K562 (cell line): Measurements from ENCODE around the gene HOXB8. TPM values are rescaled to one million over a fixed set of nuclear protein-coding genes. Genes with fewer than 3 reads are reported as not detected.

Experiments
- ATAC-seq: fragments of 200-7000 bp; cut with Tn5 transposase; 3 replicates; pipeline ENCODE4 v1.9.1; 2020; ENCODE audit warnings: moderate library complexity
- BruUV-seq: library from RNA; stranded (reverse); fragments of 400-500 nt; replicated peaks from 2 replicates; lab custom pipeline; 2021; lab: Mats Ljungman, UMichigan
- CTCF ChIA-PET: fragments of 300-600 bp; formaldehyde crosslinking; extraction: SDS; loops from one replicate; lab custom pipeline; 2021; ENCODE audit warnings: low intra/inter-chr PET ratio; lab: Yijun Ruan, JAX
- POLR2A ChIA-PET: fragments of 300-600, 350-650 bp; sonication (Branson Sonifier 250); formaldehyde crosslinking; extraction: SDS; loops from one replicate; lab custom pipeline; 2021; ENCODE audit warnings: antibody characterized with exemption, inconsistent platforms; lab: Yijun Ruan, JAX
- DNase-seq, 4 experiments: peaks; one replicate each; pipeline versions ENCODE4 v3.0.0 to v3.0.0-alpha.2; 2011 to 2018; ENCODE audit warnings: low spot score in 3 of 4, mixed read lengths in 3 of 4; ENCODE audit errors: extremely low read depth in 1 of 4
- FAIRE-seq: peaks from 2 replicates; lab custom pipeline; 2011; peaks lifted over from hg19 to GRCh38; lab: Jason Lieb, UNC
- H2AFZ ChIP-seq: 2 replicates; pipeline ENCODE4 v1.6.0; 2011; ENCODE audit warnings: low read depth, low read length, control low read depth, inconsistent platforms
- H3K27ac ChIP-seq: fragments of 200-600 bp; 3 replicates; pipeline ENCODE4 v1.8.0; 2011; ENCODE audit warnings: low read depth, mild to moderate bottlenecking, control low read depth, inconsistent platforms, low read length, moderate library complexity, mixed read lengths; ENCODE audit errors: extremely low read depth
- H3K27me3 ChIP-seq, 2 experiments: fragments of 300-600 bp in 1 of 2; 2 replicates in 1 of 2; 3 replicates in 1 of 2; pipeline versions ENCODE4 v1.6.0 to v1.8.0; 2011; ENCODE audit warnings: inconsistent platforms in 2 of 2, low read length in 2 of 2, mild to moderate bottlenecking in 1 of 2, mixed read lengths in 1 of 2, moderate library complexity in 1 of 2; ENCODE audit not compliant: control insufficient read depth in 2 of 2, insufficient read depth in 2 of 2
- H3K36me3 ChIP-seq: fragments of 300-600 bp; 3 replicates; pipeline ENCODE4 v1.8.0; 2011; ENCODE audit warnings: mild to moderate bottlenecking, low read length, inconsistent platforms; ENCODE audit not compliant: control insufficient read depth, insufficient read depth
- H3K4me1 ChIP-seq, 2 experiments: fragments of 200-600 bp in 1 of 2; replicated peaks in 1 of 2; 2 replicates in 1 of 2; 3 replicates in 1 of 2; pipeline versions ENCODE4 v1.5.1 to v1.8.0; 2011; ENCODE audit warnings: inconsistent platforms in 2 of 2, low read length in 2 of 2, mild to moderate bottlenecking in 1 of 2, mixed read lengths in 1 of 2, moderate library complexity in 1 of 2; ENCODE audit not compliant: control insufficient read depth in 2 of 2, insufficient read depth in 2 of 2
- H3K4me2 ChIP-seq: 2 replicates; pipeline ENCODE4 v1.6.1; 2011; ENCODE audit warnings: low read length, control low read depth, inconsistent platforms, mixed read lengths; ENCODE audit not compliant: insufficient read depth
- H3K4me3 ChIP-seq: fragments of 200-600 bp; sonication (generic), shearing (Covaris generic); 2 replicates; pipeline ENCODE4 v1.5.1; 2016; ENCODE audit warnings: control low read depth, inconsistent platforms
- H3K79me2 ChIP-seq: fragments of 200-600 bp; 3 replicates; pipeline ENCODE4 v1.8.0; 2011; ENCODE audit warnings: low read length, inconsistent platforms; ENCODE audit not compliant: control insufficient read depth, insufficient read depth
- H3K9ac ChIP-seq, 2 experiments: 2 replicates each; pipeline versions ENCODE4 v1.6.0 to v1.6.1; 2011; ENCODE audit warnings: low read depth in 2 of 2, low read length in 2 of 2, control low read depth in 1 of 2, inconsistent platforms in 1 of 2, mild to moderate bottlenecking in 1 of 2, mixed read lengths in 1 of 2; ENCODE audit not compliant: insufficient read depth in 1 of 2
- H3K9me1 ChIP-seq: one replicate; pipeline ENCODE4 v1.6.0; 2011; ENCODE audit warnings: inconsistent platforms, mild to moderate bottlenecking, low read length, moderate library complexity; ENCODE audit not compliant: control insufficient read depth, insufficient read depth
- H3K9me3 ChIP-seq: replicated peaks from 2 replicates; pipeline ENCODE4 v1.5.1; 2011; ENCODE audit warnings: low read depth, low read length, inconsistent platforms; ENCODE audit not compliant: control insufficient read depth, insufficient read depth
- H4K20me1 ChIP-seq: replicated peaks from 2 replicates; pipeline ENCODE4 v1.6.1; 2011; ENCODE audit warnings: low read length, inconsistent platforms, mixed read lengths; ENCODE audit not compliant: control insufficient read depth, insufficient read depth
- BRD4 ChIP-seq: fragments of 200-600 bp; sonication (generic); IDR thresholded peaks from 2 replicates; pipeline ENCODE4 v1.6.1; 2017; ENCODE audit warnings: inconsistent platforms
- CREB5 ChIP-seq: fragments of 250-450 bp; sonication (Bioruptor Pico); IDR thresholded peaks from 2 replicates; pipeline ENCODE4 v1.5.0; 2020; ENCODE audit warnings: mild to moderate bottlenecking
- CXXC5 ChIP-seq: fragments of 250-450 bp; sonication (Bioruptor Pico); IDR thresholded peaks from 2 replicates; pipeline ENCODE4 v1.8.0; 2022; ENCODE audit warnings: inconsistent platforms, mild to moderate bottlenecking, moderate library complexity
- DPF2 ChIP-seq: fragments of 450-650 bp; IDR thresholded peaks from 2 replicates; pipeline ENCODE4 v1.6.1; 2016
- E2F6 ChIP-seq, 2 experiments: IDR thresholded peaks; 2 replicates each; pipeline ENCODE4 v1.6.1; 2011; ENCODE audit warnings: borderline replicate concordance in 1 of 2, control low read depth in 1 of 2, low read depth in 1 of 2, low read length in 1 of 2, mild to moderate bottlenecking in 1 of 2, mixed read lengths in 1 of 2, moderate library complexity in 1 of 2; ENCODE audit not compliant: insufficient read depth in 1 of 2, insufficient read length in 1 of 2, poor library complexity in 1 of 2, severe bottlenecking in 1 of 2; ENCODE audit errors: extremely low read depth in 1 of 2
- HMGN3 ChIP-seq: IDR thresholded peaks from 2 replicates; pipeline ENCODE4 v1.6.1; 2011; ENCODE audit warnings: borderline replicate concordance, low read depth, mild to moderate bottlenecking, mixed read lengths, low read length; ENCODE audit not compliant: insufficient read length; ENCODE audit errors: extremely low read depth
- L3MBTL2 ChIP-seq: fragments of 450-650 bp; IDR thresholded peaks from 2 replicates; pipeline ENCODE4 v1.6.1; 2016; ENCODE audit warnings: mild to moderate bottlenecking, moderate library complexity
- MYC ChIP-seq, 2 experiments: fragments of 250-450 bp in 1 of 2; sonication (Bioruptor Pico) in 1 of 2; IDR thresholded peaks; 2 replicates each; pipeline versions ENCODE4 v1.5.1 to v1.6.1; 2012 to 2021; ENCODE audit warnings: low read depth in 2 of 2, borderline replicate concordance in 1 of 2, improper control_type of control experiment in 1 of 2, low read length in 1 of 2, mild to moderate bottlenecking in 1 of 2, moderate library complexity in 1 of 2
- PHB ChIP-seq: fragments of 250-450 bp; sonication (Bioruptor Pico); IDR thresholded peaks from 2 replicates; pipeline ENCODE4 v1.5.0; 2021
- TFAM ChIP-seq: fragments of 250-450 bp; sonication (Bioruptor Pico); conservative IDR thresholded peaks from 2 replicates; pipeline ENCODE4 v1.5.0; 2021; ENCODE audit warnings: mild to moderate bottlenecking, moderate library complexity
- U2AF2 ChIP-seq: fragments of 200-400 bp; formaldehyde crosslinking; optimal IDR thresholded peaks from 2 replicates; pipeline ENCODE3; 2017; ENCODE audit warnings: low read depth, mild to moderate bottlenecking, low read length
- ZNF143 ChIP-seq: sonication (generic); formaldehyde crosslinking; IDR thresholded peaks from 2 replicates; pipeline ENCODE4 v1.9.0; 2022; ENCODE audit warnings: mild to moderate bottlenecking, missing genetic modification reagents
- WGBS: fragments of 100-300 bp; shearing (Covaris generic); methylation state at CpG from one replicate; pipeline ENCODE4 v1.1.6; 2016; ENCODE audit warnings: low coverage, mixed read lengths; ENCODE audit not compliant: insufficient coverage; ENCODE audit errors: missing lambda C conversion rate; 5-methylcytosine and 5-hydroxymethylcytosine counted together
- in situ Hi-C: fragments of 300-500 bp; cut with MboI; formaldehyde crosslinking; loops from 4 replicates; pipeline ENCODE4 v1.15.0; 2018; ENCODE audit warnings: inconsistent platforms, mixed read lengths
- intact Hi-C: fragments of 100-400 bp; cut with micrococcal nuclease; formaldehyde crosslinking; loops from 2 replicates; pipeline ENCODE4 v1.14.2; 2022
- polyA plus RNA-seq, 8 experiments: library from polyadenylated mRNA; depleted of rRNA in 4 of 8; stranded (reverse) in 5 of 8; unstranded in 3 of 8; fragments of >200 nt; fragmentation: Nextera tagmentation in 2 of 8; fragmentation: Illumina TruSeq in 1 of 8; extraction: Ambion mirVana in 2 of 8; extraction: Trizol in 1 of 8; gene quantifications; 2 replicates each; pipeline versions ENCODE4 v1.2.1 to v1.2.3, GENCODE V29; 2011 to 2014; ENCODE audit warnings: inconsistent platforms in 1 of 8, missing spikeins in 1 of 8
- total RNA-seq, 7 experiments: library from RNA; depleted of rRNA in 6 of 7; stranded (reverse); fragments of >200 nt in 6 of 7; fragmentation: Illumina TruSeq in 2 of 7; extraction: Trizol in 2 of 7; gene quantifications; 2 replicates each; pipeline versions ENCODE4 v1.2.1 to v1.2.3, GENCODE V29; 2011 to 2021; ENCODE audit warnings: low replicate concordance in 1 of 7
- TF ChIP-seq, protein P1 (sequence below): fragments of 450-650 bp; formaldehyde crosslinking; IDR thresholded peaks from 2 replicates; pipeline ENCODE4 v1.4.0; 2020; ENCODE audit warnings: mild to moderate bottlenecking, moderate library complexity
- TF ChIP-seq, protein P2 (sequence below): fragments of 200-400 bp; formaldehyde crosslinking; IDR thresholded peaks from 2 replicates; pipeline ENCODE4 v1.6.1; 2017; ENCODE audit warnings: mild to moderate bottlenecking, low read depth, low read length, moderate library complexity

The HOXB8 gene
- total and polyA plus RNA-seq, 9 of the 15 experiments (the other 6 are each of a cell fraction or from before 2014, with no cell fraction given) = 0.52 to 23.8 (median 3.6) TPM

DNA sequence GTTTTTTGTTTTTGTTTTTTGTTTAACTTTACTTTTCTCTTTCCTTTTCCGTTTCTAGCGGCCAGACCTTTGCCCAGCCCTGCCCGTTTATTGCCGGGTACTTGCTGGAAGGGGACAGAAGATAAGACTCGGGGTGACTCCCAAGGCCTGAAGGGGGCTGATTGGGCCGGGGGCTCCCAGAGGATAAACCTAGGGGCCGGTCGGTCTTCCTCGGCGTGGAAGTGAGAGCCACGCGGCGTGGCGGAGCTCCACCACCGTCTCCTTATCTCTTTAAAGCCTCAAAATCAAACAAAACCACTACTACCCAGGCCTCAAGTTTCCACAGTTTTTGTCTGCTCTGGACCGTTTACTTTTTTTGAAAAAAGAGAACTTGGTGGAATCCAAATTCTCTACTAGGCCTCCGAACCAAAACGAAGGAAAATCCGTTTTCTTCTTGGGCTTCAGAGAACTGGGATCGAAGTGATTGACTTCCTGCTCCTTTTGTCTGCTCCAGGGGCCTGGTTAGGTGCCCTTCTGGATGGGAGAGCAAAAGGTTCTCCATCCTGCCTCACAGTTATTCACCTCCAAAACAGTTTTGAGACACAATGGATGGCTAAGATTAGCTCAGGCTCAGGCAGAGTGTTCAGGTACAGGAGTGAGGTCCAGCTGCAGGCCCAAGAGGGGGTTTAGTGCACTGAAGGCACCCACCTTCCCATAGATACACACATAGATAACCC, 19.6 kb upstream of the HOXB8 start:
- POLR2A ChIA-PET = interaction anchor here (0.6 to 3.8 kb wide), 3 partner anchors 9 to 157 kb away, joined by 3 to 43 read pairs (median 5); partner anchors contain the start of gene HOXB9
- intact Hi-C loops = no loop called here
- peak; percentile 2; the same call in 1 of the 2 replicates for TF ChIP-seq MYC (IDR thresholded peaks at IDR 0.05; ENCODE audit: low read depth, low read length)
- TF ChIP-seq MYC (CRISPR knock-in tag; IDR thresholded peaks at IDR 0.05; ENCODE audit: borderline replicate concordance, low read depth) = no peak
- TF ChIP-seq CREB5 (CRISPR knock-in tag) = no peak
- 0 out of 2 replicates have a peak, but pooled peaks have one; percentile 8 for TF ChIP-seq DPF2
- TF ChIP-seq, protein P1, sequence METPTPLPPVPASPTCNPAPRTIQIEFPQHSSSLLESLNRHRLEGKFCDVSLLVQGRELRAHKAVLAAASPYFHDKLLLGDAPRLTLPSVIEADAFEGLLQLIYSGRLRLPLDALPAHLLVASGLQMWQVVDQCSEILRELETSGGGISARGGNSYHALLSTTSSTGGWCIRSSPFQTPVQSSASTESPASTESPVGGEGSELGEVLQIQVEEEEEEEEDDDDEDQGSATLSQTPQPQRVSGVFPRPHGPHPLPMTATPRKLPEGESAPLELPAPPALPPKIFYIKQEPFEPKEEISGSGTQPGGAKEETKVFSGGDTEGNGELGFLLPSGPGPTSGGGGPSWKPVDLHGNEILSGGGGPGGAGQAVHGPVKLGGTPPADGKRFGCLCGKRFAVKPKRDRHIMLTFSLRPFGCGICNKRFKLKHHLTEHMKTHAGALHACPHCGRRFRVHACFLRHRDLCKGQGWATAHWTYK (CRISPR knock-in tag) = no peak
- TF ChIP-seq, protein P2, sequence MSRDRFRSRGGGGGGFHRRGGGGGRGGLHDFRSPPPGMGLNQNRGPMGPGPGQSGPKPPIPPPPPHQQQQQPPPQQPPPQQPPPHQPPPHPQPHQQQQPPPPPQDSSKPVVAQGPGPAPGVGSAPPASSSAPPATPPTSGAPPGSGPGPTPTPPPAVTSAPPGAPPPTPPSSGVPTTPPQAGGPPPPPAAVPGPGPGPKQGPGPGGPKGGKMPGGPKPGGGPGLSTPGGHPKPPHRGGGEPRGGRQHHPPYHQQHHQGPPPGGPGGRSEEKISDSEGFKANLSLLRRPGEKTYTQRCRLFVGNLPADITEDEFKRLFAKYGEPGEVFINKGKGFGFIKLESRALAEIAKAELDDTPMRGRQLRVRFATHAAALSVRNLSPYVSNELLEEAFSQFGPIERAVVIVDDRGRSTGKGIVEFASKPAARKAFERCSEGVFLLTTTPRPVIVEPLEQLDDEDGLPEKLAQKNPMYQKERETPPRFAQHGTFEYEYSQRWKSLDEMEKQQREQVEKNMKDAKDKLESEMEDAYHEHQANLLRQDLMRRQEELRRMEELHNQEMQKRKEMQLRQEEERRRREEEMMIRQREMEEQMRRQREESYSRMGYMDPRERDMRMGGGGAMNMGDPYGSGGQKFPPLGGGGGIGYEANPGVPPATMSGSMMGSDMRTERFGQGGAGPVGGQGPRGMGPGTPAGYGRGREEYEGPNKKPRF = no peak
- TF ChIP-seq PHB (CRISPR knock-in tag) = no peak
- TF ChIP-seq U2AF2 = no peak
- no peak for TF ChIP-seq TFAM (CRISPR knock-in tag)
- no peak for TF ChIP-seq HMGN3
- no peak for TF ChIP-seq ZNF143 (CRISPR knock-in tag)
- no peak for TF ChIP-seq BRD4
- peak; percentile 49; the same call in 1 of the 2 replicates for TF ChIP-seq CXXC5
- TF ChIP-seq L3MBTL2 = peak; percentile 75
- peak in 1 of 2 experiments; percentile 19 for TF ChIP-seq E2F6 (IDR thresholded peaks at IDR 0.05; ENCODE audit: borderline replicate concordance in 1 of 2, extremely low read depth in 1 of 2, insufficient read depth in 1 of 2, insufficient read length in 1 of 2, low read depth in 1 of 2, low read length in 1 of 2, poor library complexity in 1 of 2, severe bottlenecking in 1 of 2)

More for the DNA sequence above, 19.6 kb upstream of the HOXB8 start:
- no peak for ATAC-seq
- BruUV-seq = no TSS peak
- CTCF ChIA-PET = interaction anchor here (0.7 kb wide), 1 partner anchor 16 kb away, joined by 3 read pairs; no protein-coding TSS in a partner anchor
- peak overlapping the region; percentile 20 to 38 for H3K9ac ChIP-seq
- peak overlapping the region; percentile 61 for H2AFZ ChIP-seq
- WGBS = 39% methylated on average over 20 of the region's 20 CpGs
- peak overlapping the region; percentile 63; the same call in 2 of the 3 replicates for H3K27ac ChIP-seq
- in situ Hi-C loops = no loop called here
- H3K27me3 ChIP-seq = no peaks in the 10 kb centered on the region
- FAIRE-seq = no peak
- H3K4me2 ChIP-seq = no peak overlapping the region; the same call in 1 of the 2 replicates
- H4K20me1 ChIP-seq = no peaks in the 10 kb centered on the region
- no peak overlapping the region for H3K4me3 ChIP-seq
- DNase-seq = no peak
- peaks cover 27% of the 10 kb centered on the region for H3K79me2 ChIP-seq
- no peaks in the 10 kb centered on the region for H3K9me3 ChIP-seq
- H3K4me1 ChIP-seq = peaks cover 52 to 61% of the 10 kb centered on the region in 2 experiments
- peaks cover 4% of the 10 kb centered on the region for H3K9me1 ChIP-seq
- peaks cover 10% of the 10 kb centered on the region; the same call in 1 of the 3 replicates for H3K36me3 ChIP-seq
